IMR-90 (cell line): ENCODE measurements around the gene ANO10.

Experiments
- CEBPB ChIP-seq: IDR thresholded peaks from 2 replicates; pipeline ENCODE4 v1.6.1; 2012; ENCODE audit warnings: low read depth, low read length, improper control_type of control experiment
- CTCF ChIP-seq: conservative IDR thresholded peaks from 2 replicates; pipeline ENCODE4 v1.5.1; 2012; ENCODE audit warnings: mild to moderate bottlenecking, low read depth, low read length, improper control_type of control experiment
- MAFK ChIP-seq: IDR thresholded peaks from 2 replicates; pipeline ENCODE4 v1.6.1; 2012; ENCODE audit warnings: low read depth, low read length, improper control_type of control experiment
- MAZ ChIP-seq: IDR thresholded peaks from 2 replicates; pipeline ENCODE4 v1.6.1; 2012; ENCODE audit warnings: low read depth, mild to moderate bottlenecking, low read length, improper control_type of control experiment, moderate library complexity, borderline replicate concordance
- MXI1 ChIP-seq: IDR thresholded peaks from 2 replicates; pipeline ENCODE4 v1.6.1; 2012; ENCODE audit warnings: low read depth, mild to moderate bottlenecking, low read length, moderate library complexity, borderline replicate concordance
- POLR2A ChIP-seq: IDR thresholded peaks from 2 replicates; pipeline ENCODE4 v1.6.1; 2012; ENCODE audit warnings: mild to moderate bottlenecking, low read depth, low read length
- RAD21 ChIP-seq: IDR thresholded peaks from 2 replicates; pipeline ENCODE4 v1.6.1; 2012; ENCODE audit warnings: low read length, improper control_type of control experiment
- RFX5 ChIP-seq: IDR thresholded peaks from 2 replicates; pipeline ENCODE4 v1.8.0; 2012; ENCODE audit warnings: low read depth, mild to moderate bottlenecking, low read length, moderate library complexity
- SMC3 ChIP-seq: fragments of 150-350 bp; IDR thresholded peaks from 2 replicates; pipeline ENCODE4 v1.6.1; 2016; ENCODE audit warnings: low read depth, mild to moderate bottlenecking, antibody characterized with exemption, low read length, moderate library complexity
- USF2 ChIP-seq: fragments of 150-350 bp; IDR thresholded peaks from 2 replicates; pipeline ENCODE4 v1.6.1; 2017; ENCODE audit warnings: mild to moderate bottlenecking, antibody characterized with exemption, low read length, low read depth

- TF ChIP-seq RFX5 (no peak), MXI1 (no peak), CTCF (no peak), POLR2A (no peak), SMC3 (no peak), MAFK (no peak), RAD21 (no peak), CEBPB (no peak), MAZ (no peak), USF2 (no peak)
Observed at GRCh38 chr3:43370293-43370980, 251.4 kb downstream of the ANO10 start.
